ENCODE data around the gene CBY3. TPM values are rescaled to one million over a fixed set of nuclear protein-coding genes. Genes with fewer than 3 reads are reported as not detected.
"Not testable (repeated sequence)": the region's sequence is repeated elsewhere in the genome, so short reads cannot be mapped to it uniquely, and the experiment has no call there.

The CBY3 gene
- total RNA-seq, 1 donor from 2014 or later, result not detected

GRCh38 chr5:179668391-179668790 is 12.4 kb downstream of the CBY3 start:
- H3K9me3 Mint-ChIP-seq, result no peaks in the 10 kb centered on the region
- peaks cover 2% of the 10 kb centered on the region for H3K36me3 Mint-ChIP-seq
- no peaks in the 10 kb centered on the region for H3K9me3 ChIP-seq (ENCODE audit: low read depth)
- H3K36me3 ChIP-seq, result no peaks in the 10 kb centered on the region
- no peak overlapping the region for H3K4me3 Mint-ChIP-seq
- H3K4me3 ChIP-seq, result no peak overlapping the region
- no peak for TF ChIP-seq EZH2phosphoT487 (IDR thresholded peaks at IDR 0.05)
- peak; percentile 99 for TF ChIP-seq CTCF (IDR thresholded peaks at IDR 0.05)
- no peak for TF ChIP-seq EZH2 (IDR thresholded peaks at IDR 0.05)
- H3K27ac ChIP-seq, result no peak overlapping the region
- H3K4me1 Mint-ChIP-seq, result peaks cover 8% of the 10 kb centered on the region
- H3F3A ChIP-seq (ENCODE audit: low read depth), result no peaks in the 10 kb centered on the region
- peak; percentile 87 for DNase-seq (ENCODE audit: low spot score)
- no peak overlapping the region for H3K27ac Mint-ChIP-seq
- H3K27me3 Mint-ChIP-seq (ENCODE audit: insufficient read depth, low read depth), result peaks cover 6% of the 10 kb centered on the region
- H3K27me3 ChIP-seq, result no peaks in the 10 kb centered on the region
- no peaks in the 10 kb centered on the region for H3K79me2 ChIP-seq (ENCODE audit: low read depth)
- no peak overlapping the region for H3K4me2 ChIP-seq
- H4K20me1 ChIP-seq (ENCODE audit: low read depth), result peaks cover 5% of the 10 kb centered on the region
- H2AFZ ChIP-seq (replicated peaks), result no peak overlapping the region
- H3K4me1 ChIP-seq, result no peaks in the 10 kb centered on the region
- no peak overlapping the region for H3K9ac ChIP-seq

GRCh38 chr5:179661647-179662046 is 19.2 kb downstream of the CBY3 start:
- not testable (repeated sequence) for H3K9me3 Mint-ChIP-seq; H3F3A ChIP-seq (ENCODE audit: low read depth); H3K27me3 ChIP-seq; H3K9me3 ChIP-seq (ENCODE audit: low read depth); H3K36me3 Mint-ChIP-seq; H3K9ac ChIP-seq; DNase-seq (ENCODE audit: low spot score); H3K36me3 ChIP-seq; H2AFZ ChIP-seq (replicated peaks); H3K4me3 ChIP-seq; H3K4me1 Mint-ChIP-seq; H3K4me2 ChIP-seq; H4K20me1 ChIP-seq (ENCODE audit: low read depth); H3K27ac ChIP-seq; H3K4me3 Mint-ChIP-seq; H3K79me2 ChIP-seq (ENCODE audit: low read depth); H3K27ac Mint-ChIP-seq; H3K27me3 Mint-ChIP-seq (ENCODE audit: insufficient read depth, low read depth); H3K4me1 ChIP-seq

- H3K4me1 Mint-ChIP-seq; H3K79me2 ChIP-seq (ENCODE audit: low read depth); H3K9me3 ChIP-seq (ENCODE audit: low read depth); H3K9me3 Mint-ChIP-seq; H3K27me3 Mint-ChIP-seq (ENCODE audit: insufficient read depth, low read depth); H3K36me3 Mint-ChIP-seq; H3K27me3 ChIP-seq; H3K9ac ChIP-seq; H3K27ac Mint-ChIP-seq; H4K20me1 ChIP-seq (ENCODE audit: low read depth); H3K27ac ChIP-seq; H3F3A ChIP-seq (ENCODE audit: low read depth); H2AFZ ChIP-seq (replicated peaks); H3K36me3 ChIP-seq; H3K4me1 ChIP-seq: not testable (repeated sequence)
- H3K4me3 ChIP-seq, result peak overlapping the region; percentile 50
- peak overlapping the region; percentile 75 for H3K4me2 ChIP-seq
- peak overlapping the region; percentile 80 for H3K4me3 Mint-ChIP-seq
- peak; percentile 12 for DNase-seq (ENCODE audit: low spot score)
Observed at GRCh38 chr5:179658179-179658856, 22.5 kb downstream of the CBY3 start.

- H3F3A ChIP-seq (ENCODE audit: low read depth); H2AFZ ChIP-seq (replicated peaks); H3K36me3 ChIP-seq; H3K9me3 Mint-ChIP-seq; H3K27me3 Mint-ChIP-seq (ENCODE audit: insufficient read depth, low read depth); H3K4me1 Mint-ChIP-seq; H3K27me3 ChIP-seq; H3K36me3 Mint-ChIP-seq; H3K27ac Mint-ChIP-seq; H4K20me1 ChIP-seq (ENCODE audit: low read depth); DNase-seq (ENCODE audit: low spot score); H3K9me3 ChIP-seq (ENCODE audit: low read depth); H3K4me3 ChIP-seq; H3K4me3 Mint-ChIP-seq; H3K79me2 ChIP-seq (ENCODE audit: low read depth); H3K27ac ChIP-seq; H3K4me2 ChIP-seq; H3K4me1 ChIP-seq; H3K9ac ChIP-seq: not testable (repeated sequence)
Observed at GRCh38 chr5:179657302-179658178, 23.3 kb downstream of the CBY3 start.

GRCh38 chr5:179653135-179653534 is 27.7 kb downstream of the CBY3 start:
- not testable (repeated sequence) for H3K27me3 Mint-ChIP-seq (ENCODE audit: insufficient read depth, low read depth); H3K36me3 Mint-ChIP-seq; H3K4me2 ChIP-seq; DNase-seq (ENCODE audit: low spot score); H3K36me3 ChIP-seq; H3K27ac Mint-ChIP-seq; H3K27me3 ChIP-seq; H3K9ac ChIP-seq; H3K4me3 ChIP-seq; H3K27ac ChIP-seq; H3K4me1 ChIP-seq; H4K20me1 ChIP-seq (ENCODE audit: low read depth); H3F3A ChIP-seq (ENCODE audit: low read depth); H3K79me2 ChIP-seq (ENCODE audit: low read depth); H3K9me3 ChIP-seq (ENCODE audit: low read depth); H2AFZ ChIP-seq (replicated peaks); H3K4me3 Mint-ChIP-seq; H3K4me1 Mint-ChIP-seq; H3K9me3 Mint-ChIP-seq

GRCh38 chr5:179650245-179650644 is 30.6 kb downstream of the CBY3 start:
- not testable (repeated sequence) for H3K27ac Mint-ChIP-seq; H3K9me3 Mint-ChIP-seq; H3K27me3 Mint-ChIP-seq (ENCODE audit: insufficient read depth, low read depth); H2AFZ ChIP-seq (replicated peaks); H3K9me3 ChIP-seq (ENCODE audit: low read depth); H3K4me1 ChIP-seq; H3K4me3 Mint-ChIP-seq; DNase-seq (ENCODE audit: low spot score); H3K4me3 ChIP-seq; H3K36me3 Mint-ChIP-seq; H3K27me3 ChIP-seq; H3K9ac ChIP-seq; H3K4me1 Mint-ChIP-seq; H3F3A ChIP-seq (ENCODE audit: low read depth); H4K20me1 ChIP-seq (ENCODE audit: low read depth); H3K36me3 ChIP-seq; H3K79me2 ChIP-seq (ENCODE audit: low read depth); H3K27ac ChIP-seq; H3K4me2 ChIP-seq

GRCh38 chr5:179649166-179649703 is 31.6 kb downstream of the CBY3 start:
- H3K9me3 ChIP-seq (ENCODE audit: low read depth); H2AFZ ChIP-seq (replicated peaks); H3K27ac ChIP-seq; H3K36me3 ChIP-seq; H3K4me1 Mint-ChIP-seq; H3K27ac Mint-ChIP-seq; H3K9ac ChIP-seq; H3K4me3 Mint-ChIP-seq; H3K27me3 ChIP-seq; H3K9me3 Mint-ChIP-seq; H4K20me1 ChIP-seq (ENCODE audit: low read depth); H3K79me2 ChIP-seq (ENCODE audit: low read depth); H3K4me2 ChIP-seq; H3K27me3 Mint-ChIP-seq (ENCODE audit: insufficient read depth, low read depth); H3K4me1 ChIP-seq; H3F3A ChIP-seq (ENCODE audit: low read depth); H3K36me3 Mint-ChIP-seq; H3K4me3 ChIP-seq; DNase-seq (ENCODE audit: low spot score): not testable (repeated sequence)
